ENCODE results near the gene NUCKS1. TPM values are rescaled to one million over a fixed set of nuclear protein-coding genes. Genes with fewer than 3 reads are reported as not detected.

The NUCKS1 gene
- total RNA-seq, 1 experiment from 2014 or later: 401 TPM

DNA sequence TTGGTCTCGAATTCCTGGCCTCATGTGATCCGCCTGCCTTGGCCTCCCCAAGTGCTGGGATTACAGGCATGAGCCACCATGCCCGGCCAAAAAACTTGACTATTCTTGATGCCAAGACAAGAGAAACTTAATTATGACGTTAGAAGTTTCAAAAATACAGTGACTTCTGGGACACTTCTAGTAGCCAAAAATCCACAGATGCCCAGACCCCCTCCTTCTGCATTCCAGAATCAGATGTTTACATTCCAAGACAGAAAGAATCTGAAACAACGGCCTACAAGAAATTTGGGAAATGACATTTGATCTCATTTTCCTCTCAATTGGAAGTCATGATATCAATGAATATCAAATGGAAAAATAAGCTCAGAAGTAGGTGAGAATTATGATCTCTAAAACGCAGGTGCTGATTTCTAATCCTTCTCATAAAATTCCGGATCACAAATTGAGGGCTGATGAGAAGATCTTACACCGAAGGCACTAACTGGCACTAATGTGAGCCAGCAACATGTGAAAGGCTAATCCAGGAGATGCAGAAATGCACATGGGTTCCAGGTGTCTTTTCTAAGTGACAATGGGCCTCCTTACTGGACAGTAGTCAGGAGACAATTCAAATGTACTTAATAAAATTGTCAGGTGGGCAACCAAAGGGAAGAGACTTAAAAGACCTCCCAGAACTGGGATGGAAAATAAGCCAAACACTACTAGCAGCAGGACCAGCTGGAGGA lies 19.8 kb upstream of the NUCKS1 start:
- Mint-ChIP-seq H3K27me3 (ENCODE audit: low read depth) (peaks cover 28% of the 10 kb centered on the region), H3K27ac (no peak overlapping the region), H3K4me1 (peaks cover 9% of the 10 kb centered on the region), H3K9me3 (no peaks in the 10 kb centered on the region), H3K36me3 (no peaks in the 10 kb centered on the region), H3K4me3 (no peak overlapping the region)
- DNase-seq (ENCODE audit: low spot score) (no peak), ATAC-seq (no peak)
- TF ChIP-seq GRHL2 (CRISPR knock-in tag; IDR thresholded peaks at IDR 0.05; ENCODE audit: insufficient replicate concordance, severe bottlenecking) (no peak), RORB (CRISPR knock-in tag; IDR thresholded peaks at IDR 0.05) (no peak)
- TF ChIP-seq, protein P1, sequence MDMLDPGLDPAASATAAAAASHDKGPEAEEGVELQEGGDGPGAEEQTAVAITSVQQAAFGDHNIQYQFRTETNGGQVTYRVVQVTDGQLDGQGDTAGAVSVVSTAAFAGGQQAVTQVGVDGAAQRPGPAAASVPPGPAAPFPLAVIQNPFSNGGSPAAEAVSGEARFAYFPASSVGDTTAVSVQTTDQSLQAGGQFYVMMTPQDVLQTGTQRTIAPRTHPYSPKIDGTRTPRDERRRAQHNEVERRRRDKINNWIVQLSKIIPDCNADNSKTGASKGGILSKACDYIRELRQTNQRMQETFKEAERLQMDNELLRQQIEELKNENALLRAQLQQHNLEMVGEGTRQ (CRISPR knock-in tag; IDR thresholded peaks at IDR 0.05): no peak
- ChIA-PET CTCF (interaction anchor here (1.0 kb wide), 1 partner anchor 208 kb away, joined by 5 read pairs; no protein-coding TSS in a partner anchor), POLR2A (no interaction called here)

GRCh38 chr1:205767248-205767647 lies 17.3 kb upstream of the NUCKS1 start:
- no peaks in the 10 kb centered on the region for H3K4me1 Mint-ChIP-seq
- ChIA-PET CTCF (no interaction called here), POLR2A (no interaction called here)
- H3K36me3 Mint-ChIP-seq: no peaks in the 10 kb centered on the region
- ATAC-seq (no peak), DNase-seq (ENCODE audit: low spot score) (no peak)
- H3K27ac Mint-ChIP-seq: no peak overlapping the region
- no peak overlapping the region for H3K4me3 Mint-ChIP-seq
- H3K27me3 Mint-ChIP-seq (ENCODE audit: low read depth): peaks cover 5% of the 10 kb centered on the region; the same call in 1 of the 2 replicates
- TF ChIP-seq IRF2 (CRISPR knock-in tag; IDR thresholded peaks at IDR 0.05; ENCODE audit: borderline replicate concordance, low read depth) (no peak), PRDM15 (CRISPR knock-in tag; IDR thresholded peaks at IDR 0.05) (no peak), NFATC4 (CRISPR knock-in tag; IDR thresholded peaks at IDR 0.05) (no peak), MYBL2 (CRISPR knock-in tag; IDR thresholded peaks at IDR 0.05) (no peak), NFE2L1 (CRISPR knock-in tag; IDR thresholded peaks at IDR 0.05) (no peak), TEAD1 (CRISPR knock-in tag; IDR thresholded peaks at IDR 0.05) (no peak)
- TF ChIP-seq, protein P2, sequence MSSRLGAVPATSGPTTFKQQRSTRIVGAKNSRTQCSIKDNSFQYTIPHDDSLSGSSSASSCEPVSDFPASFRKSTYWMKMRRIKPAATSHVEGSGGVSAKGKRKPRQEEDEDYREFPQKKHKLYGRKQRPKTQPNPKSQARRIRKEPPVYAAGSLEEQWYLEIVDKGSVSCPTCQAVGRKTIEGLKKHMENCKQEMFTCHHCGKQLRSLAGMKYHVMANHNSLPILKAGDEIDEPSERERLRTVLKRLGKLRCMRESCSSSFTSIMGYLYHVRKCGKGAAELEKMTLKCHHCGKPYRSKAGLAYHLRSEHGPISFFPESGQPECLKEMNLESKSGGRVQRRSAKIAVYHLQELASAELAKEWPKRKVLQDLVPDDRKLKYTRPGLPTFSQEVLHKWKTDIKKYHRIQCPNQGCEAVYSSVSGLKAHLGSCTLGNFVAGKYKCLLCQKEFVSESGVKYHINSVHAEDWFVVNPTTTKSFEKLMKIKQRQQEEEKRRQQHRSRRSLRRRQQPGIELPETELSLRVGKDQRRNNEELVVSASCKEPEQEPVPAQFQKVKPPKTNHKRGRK (CRISPR knock-in tag; IDR thresholded peaks at IDR 0.05; ENCODE audit: borderline replicate concordance): no peak
- TF ChIP-seq, protein P3, sequence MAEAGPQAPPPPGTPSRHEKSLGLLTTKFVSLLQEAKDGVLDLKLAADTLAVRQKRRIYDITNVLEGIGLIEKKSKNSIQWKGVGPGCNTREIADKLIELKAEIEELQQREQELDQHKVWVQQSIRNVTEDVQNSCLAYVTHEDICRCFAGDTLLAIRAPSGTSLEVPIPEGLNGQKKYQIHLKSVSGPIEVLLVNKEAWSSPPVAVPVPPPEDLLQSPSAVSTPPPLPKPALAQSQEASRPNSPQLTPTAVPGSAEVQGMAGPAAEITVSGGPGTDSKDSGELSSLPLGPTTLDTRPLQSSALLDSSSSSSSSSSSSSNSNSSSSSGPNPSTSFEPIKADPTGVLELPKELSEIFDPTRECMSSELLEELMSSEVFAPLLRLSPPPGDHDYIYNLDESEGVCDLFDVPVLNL (CRISPR knock-in tag; IDR thresholded peaks at IDR 0.05; ENCODE audit: borderline replicate concordance, low read depth): no peak
- H3K9me3 Mint-ChIP-seq: no peaks in the 10 kb centered on the region

DNA sequence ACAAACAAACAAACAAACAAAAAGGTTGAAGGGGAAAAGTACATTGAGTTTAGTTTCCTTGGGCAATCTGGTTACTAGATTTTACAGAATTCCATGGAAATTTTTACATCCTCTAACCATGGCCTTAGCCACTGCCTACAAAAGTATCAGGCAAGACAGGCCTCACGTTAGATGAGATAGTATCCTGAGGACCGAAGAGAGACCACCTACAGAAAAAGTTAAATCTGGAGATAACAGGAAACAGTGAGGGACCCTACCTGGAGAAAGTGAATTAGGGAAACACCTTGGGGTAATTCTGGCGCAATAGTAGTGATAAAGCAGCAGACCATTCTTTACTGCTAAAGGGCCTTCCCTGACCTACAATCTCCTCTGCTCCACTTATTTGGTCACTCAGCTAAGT lies 16.6 kb upstream of the NUCKS1 start:
- no peaks in the 10 kb centered on the region for H3K9me3 Mint-ChIP-seq
- H3K27ac Mint-ChIP-seq: no peak overlapping the region
- no peaks in the 10 kb centered on the region for H3K36me3 Mint-ChIP-seq
- no peak for TF ChIP-seq JUN (CRISPR knock-in tag; IDR thresholded peaks at IDR 0.05)
- no peak for TF ChIP-seq E2F1 (CRISPR knock-in tag; IDR thresholded peaks at IDR 0.05)
- TF ChIP-seq ESRRA (CRISPR knock-in tag; IDR thresholded peaks at IDR 0.05; ENCODE audit: borderline replicate concordance): no peak
- TF ChIP-seq GABPB1 (CRISPR knock-in tag; IDR thresholded peaks at IDR 0.05): no peak
- no peak for TF ChIP-seq RELA (CRISPR knock-in tag; IDR thresholded peaks at IDR 0.05; ENCODE audit: borderline replicate concordance)
- no peak for TF ChIP-seq SP1 (CRISPR knock-in tag; conservative IDR thresholded peaks at IDR 0.05)
- TF ChIP-seq ZNF263 (CRISPR knock-in tag; IDR thresholded peaks at IDR 0.05; ENCODE audit: low read depth): no peak
- TF ChIP-seq OVOL2 (CRISPR knock-in tag; IDR thresholded peaks at IDR 0.05; ENCODE audit: borderline replicate concordance): no peak
- no peak for TF ChIP-seq ZNF121 (CRISPR knock-in tag; IDR thresholded peaks at IDR 0.05)
- TF ChIP-seq ETV6 (CRISPR knock-in tag; IDR thresholded peaks at IDR 0.05): no peak
- no peak for TF ChIP-seq TP53 (CRISPR knock-in tag; IDR thresholded peaks at IDR 0.05)
- no peak for TF ChIP-seq ZNF138 (CRISPR knock-in tag; conservative IDR thresholded peaks at IDR 0.05)
- H3K4me3 Mint-ChIP-seq: no peak overlapping the region
- no peaks in the 10 kb centered on the region for H3K4me1 Mint-ChIP-seq
- ATAC-seq: no peak
- peaks cover 5% of the 10 kb centered on the region; the same call in 1 of the 2 replicates for H3K27me3 Mint-ChIP-seq (ENCODE audit: low read depth)
- ChIA-PET CTCF (interaction anchor here (1.9 kb wide), 1 partner anchor 108 kb away, joined by 9 read pairs; no protein-coding TSS in a partner anchor), POLR2A (no interaction called here)
- DNase-seq (ENCODE audit: low spot score): no peak
